ENCODE measurements around the gene SEBOX.
A peak's percentile ranks its signal among the peaks of the same experiment; 100 is the strongest.

Gene SEBOX

GRCh38 chr17:28342313-28342712, 22.7 kb downstream of the SEBOX start:
- no peak for TF ChIP-seq CTCF (conservative IDR thresholded peaks at IDR 0.05)
- no peak overlapping the region for H3K27ac ChIP-seq

GRCh38 chr17:28341516-28341915, 23.5 kb downstream of the SEBOX start:
- no peak for TF ChIP-seq CTCF (conservative IDR thresholded peaks at IDR 0.05)
- no peak overlapping the region for H3K27ac ChIP-seq

GRCh38 chr17:28340374-28340773, 24.6 kb downstream of the SEBOX start:
- TF ChIP-seq CTCF (conservative IDR thresholded peaks at IDR 0.05): no peak

GRCh38 chr17:28339431-28339830, 25.6 kb downstream of the SEBOX start:
- H3K27ac ChIP-seq: no peak overlapping the region; the same call in 1 of the 2 replicates
- TF ChIP-seq CTCF (conservative IDR thresholded peaks at IDR 0.05): no peak

More at GRCh38 chr17:28340374-28340773, 24.6 kb downstream of the SEBOX start:
- no peak overlapping the region for H3K27ac ChIP-seq

- peak overlapping the region; percentile 29; the same call in 1 of the 2 replicates for H3K27ac ChIP-seq
Measured at GRCh38 chr17:28338769-28339212, 26.2 kb downstream of the SEBOX start.

GRCh38 chr17:28338056-28338768, 26.8 kb downstream of the SEBOX start:
- no peak for TF ChIP-seq CTCF (conservative IDR thresholded peaks at IDR 0.05)
- peak overlapping the region; percentile 29; the same call in 1 of the 2 replicates for H3K27ac ChIP-seq

GRCh38 chr17:28335959-28336871, 28.8 kb downstream of the SEBOX start:
- peak overlapping the region; percentile 85 for H3K27ac ChIP-seq
- no peak for TF ChIP-seq CTCF (conservative IDR thresholded peaks at IDR 0.05)

Data from VCaP (cell line).